HG02610 (cell line): ENCODE results near the gene RNF41.
"Not testable (repeated sequence)": the region's sequence is repeated elsewhere in the genome, so short reads cannot be mapped to it uniquely, and the experiment has no call there.

Experiments
- ATAC-seq: cut with Tn5 transposase; IDR thresholded peaks from one replicate; pipeline ENCODE4 v1.9.1; 2021; ENCODE audit warnings: mild to moderate bottlenecking, moderate library complexity; ENCODE audit not compliant: unreplicated experiment

The RNF41 gene

GRCh38 chr12:56178347-56178746 lies 43.4 kb downstream of the RNF41 start:
- no peak for ATAC-seq

- no peak for ATAC-seq
These were observed 48.9 kb downstream of the RNF41 start for GRCh38 chr12:56172839-56173238.

- ATAC-seq: no peak
These were observed 52.4 kb downstream of the RNF41 start for GRCh38 chr12:56169229-56169759.

- no peak for ATAC-seq
These were observed 56.4 kb downstream of the RNF41 start for GRCh38 chr12:56165369-56165768.

GRCh38 chr12:56164345-56164729 lies 57.4 kb downstream of the RNF41 start:
- no peak for ATAC-seq

- no peak for ATAC-seq
These were observed 58.0 kb downstream of the RNF41 start for GRCh38 chr12:56163533-56164344.

GRCh38 chr12:56162468-56163290 lies 59.0 kb downstream of the RNF41 start:
- ATAC-seq: no peak

- no peak for ATAC-seq
These were observed 59.9 kb downstream of the RNF41 start for GRCh38 chr12:56161690-56162351.

- no peak for ATAC-seq
These were observed 60.6 kb downstream of the RNF41 start for GRCh38 chr12:56160894-56161689.

GRCh38 chr12:56160193-56160763 lies 61.4 kb downstream of the RNF41 start:
- ATAC-seq: no peak

GRCh38 chr12:56159482-56160192 lies 62.1 kb downstream of the RNF41 start:
- ATAC-seq: no peak

GRCh38 chr12:56158926-56159461 lies 62.7 kb downstream of the RNF41 start:
- no peak for ATAC-seq

- ATAC-seq: peak; percentile 79
These were observed 63.4 kb downstream of the RNF41 start, which contains the start of gene MYL6 for GRCh38 chr12:56158029-56158925. TSS of gene MYL6 (plus strand) at chr12:56158359. CDS start at chr12:56158402, 43 bp downstream.

GRCh38 chr12:56157201-56158028 lies 64.3 kb downstream of the RNF41 start:
- ATAC-seq: peak; percentile 20

- not testable (repeated sequence) for ATAC-seq
These were observed 65.1 kb downstream of the RNF41 start for GRCh38 chr12:56156464-56157200.

GRCh38 chr12:56155256-56155845 lies 66.4 kb downstream of the RNF41 start:
- ATAC-seq: no peak
